NCI-H460 (cell line): ENCODE data around the gene CD300A. TPM values are rescaled to one million over a fixed set of nuclear protein-coding genes. Genes with fewer than 3 reads are reported as not detected.

Experiments used
- DNase-seq: peaks from one replicate; pipeline ENCODE4 v3.0.0-alpha.2; 2016; ENCODE audit warnings: low read depth; ENCODE audit errors: extremely low read depth
- total RNA-seq: library from RNA; depleted of rRNA; stranded (reverse); fragments of >200 nt; shearing (Covaris generic); gene quantifications from 2 replicates; pipeline ENCODE4 v1.2.3, GENCODE V29; 2014

Gene CD300A
- total RNA-seq, 1 experiment from 2014 or later: not detected

DNA sequence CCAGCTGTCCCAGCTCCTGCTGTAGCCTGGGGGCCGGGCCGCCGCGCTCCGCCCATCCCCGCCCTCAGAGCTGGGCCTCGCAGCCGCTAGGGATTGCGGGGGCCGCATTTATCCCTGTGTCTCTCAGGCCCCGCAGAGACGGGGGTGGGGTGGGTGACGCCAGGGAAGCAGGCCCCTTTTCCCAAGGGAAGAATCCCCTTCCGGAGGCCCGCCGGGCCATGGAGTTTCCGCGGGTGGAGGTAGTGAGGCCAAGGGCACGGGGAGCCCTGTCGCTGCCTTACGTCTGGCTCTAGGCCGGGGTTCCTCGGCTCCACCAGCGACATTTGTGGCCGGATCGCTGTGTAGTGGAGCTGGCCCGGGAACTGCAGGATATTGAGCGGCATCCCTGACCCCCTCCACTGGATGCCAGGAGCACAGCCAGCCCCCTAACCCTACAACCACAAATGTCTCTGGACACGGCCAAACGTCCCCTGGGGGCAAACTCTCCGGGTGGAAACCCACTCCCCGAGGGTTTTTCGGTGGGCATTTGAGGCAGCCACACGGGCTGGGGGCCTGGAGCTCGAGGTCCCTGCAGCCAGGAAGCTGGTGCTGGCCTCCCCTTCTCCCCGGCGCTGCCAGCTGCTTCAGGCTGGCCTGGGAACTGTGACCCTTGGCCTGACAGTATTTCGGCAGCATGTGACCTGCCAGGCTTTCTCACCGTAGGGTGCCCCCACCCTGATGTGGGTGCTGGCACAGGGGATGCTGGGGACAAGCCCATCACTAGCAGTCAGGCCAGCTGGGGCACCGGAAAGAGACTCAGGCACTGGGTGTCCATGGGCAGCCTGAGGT, 12.0 kb upstream of the CD300A start:
- no peak for DNase-seq

DNA sequence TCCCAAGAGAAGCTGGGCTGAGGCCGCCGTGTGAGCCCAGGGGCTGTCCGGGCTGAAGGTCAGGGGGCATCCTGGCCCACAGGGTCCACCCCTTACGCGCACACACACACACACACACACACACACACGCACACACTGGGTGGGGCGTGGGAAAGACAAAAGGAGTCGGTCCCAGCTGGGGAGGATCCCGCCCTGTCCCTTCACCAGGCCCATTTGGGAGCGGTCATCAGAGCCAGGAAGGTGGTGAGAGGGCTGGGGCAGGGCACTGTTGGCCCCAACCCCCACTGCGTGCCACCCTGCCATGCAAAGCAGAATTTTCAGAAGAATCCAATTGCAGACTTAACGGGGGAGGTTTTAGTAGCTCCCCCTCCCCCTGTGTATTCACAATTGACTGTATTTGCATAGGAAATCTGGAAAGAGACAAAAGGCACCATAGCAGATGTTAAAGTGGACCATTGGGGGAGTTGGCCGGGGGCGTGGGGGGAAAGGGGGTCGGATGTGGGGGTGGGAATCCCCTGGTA, 11.3 kb upstream of the CD300A start:
- DNase-seq: no peak

DNA sequence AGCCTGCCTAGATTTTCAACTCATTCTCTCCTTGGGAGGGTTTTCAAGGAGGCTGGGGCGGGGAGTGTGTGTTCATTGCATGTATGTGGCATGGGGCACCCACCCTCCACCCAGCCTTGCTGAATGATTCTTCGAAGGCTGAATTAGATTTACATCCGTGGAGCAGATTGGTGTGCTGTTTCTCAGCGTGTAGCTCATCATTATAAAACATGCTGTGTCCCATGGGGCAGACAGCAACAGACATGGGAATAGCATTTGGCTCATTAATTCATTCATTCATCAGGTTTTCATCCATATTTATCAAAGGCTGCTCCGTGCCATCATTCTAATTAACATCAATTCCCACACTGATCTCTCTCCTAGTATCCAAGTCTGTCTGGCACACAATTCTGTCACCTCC, 10.6 kb upstream of the CD300A start:
- DNase-seq: no peak

DNA sequence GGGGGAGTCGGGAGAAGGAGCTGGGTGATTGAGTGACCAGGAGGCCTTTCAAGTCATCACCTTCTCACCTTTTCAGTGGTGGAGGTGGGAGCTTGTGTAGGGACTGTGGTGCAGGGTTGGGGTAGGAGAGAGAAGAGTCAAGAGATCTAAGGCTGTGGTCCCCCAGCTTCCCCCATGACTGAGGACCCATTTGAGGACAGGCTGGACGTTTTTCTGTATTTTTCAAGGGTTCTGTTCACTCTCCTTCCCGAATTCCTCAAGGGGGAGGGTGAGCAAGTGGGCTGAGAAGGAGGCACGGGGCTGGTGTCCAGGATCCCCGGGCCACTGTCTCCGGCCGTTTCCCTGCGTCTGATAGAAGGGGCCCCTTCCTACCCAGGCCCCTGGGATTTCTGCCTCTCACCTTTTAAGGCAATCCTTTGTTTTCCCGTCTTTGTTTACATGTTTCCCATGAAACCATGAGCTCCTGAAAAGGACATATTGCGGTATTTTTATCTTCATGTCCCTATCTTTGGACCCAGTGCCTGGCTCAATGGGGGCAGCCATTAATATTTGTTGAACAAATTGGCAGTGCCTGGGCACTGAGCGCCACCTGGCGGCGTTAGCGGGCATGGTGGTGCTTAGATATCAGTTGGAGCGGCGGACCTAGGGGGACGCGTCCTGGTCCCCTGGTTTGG, 9.2 kb upstream of the CD300A start:
- DNase-seq: peak; percentile 68

DNA sequence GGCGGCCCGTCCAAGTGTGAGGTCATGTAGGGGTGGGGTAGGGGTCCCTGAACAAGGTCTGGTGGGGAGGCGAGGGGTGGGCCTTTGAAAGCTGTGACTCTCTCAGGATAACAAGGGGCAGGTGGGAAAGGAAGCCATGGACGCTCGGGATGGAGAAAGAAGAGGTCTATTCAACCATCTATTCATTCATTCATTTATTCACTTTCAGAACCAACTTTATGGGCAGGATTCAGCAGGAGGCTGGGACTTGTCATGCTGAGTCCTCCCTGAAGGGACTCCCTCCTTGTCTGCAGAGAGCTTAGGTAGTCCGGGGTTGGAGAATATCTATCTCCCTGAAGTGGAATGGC, 8.6 kb upstream of the CD300A start:
- no peak for DNase-seq

DNA sequence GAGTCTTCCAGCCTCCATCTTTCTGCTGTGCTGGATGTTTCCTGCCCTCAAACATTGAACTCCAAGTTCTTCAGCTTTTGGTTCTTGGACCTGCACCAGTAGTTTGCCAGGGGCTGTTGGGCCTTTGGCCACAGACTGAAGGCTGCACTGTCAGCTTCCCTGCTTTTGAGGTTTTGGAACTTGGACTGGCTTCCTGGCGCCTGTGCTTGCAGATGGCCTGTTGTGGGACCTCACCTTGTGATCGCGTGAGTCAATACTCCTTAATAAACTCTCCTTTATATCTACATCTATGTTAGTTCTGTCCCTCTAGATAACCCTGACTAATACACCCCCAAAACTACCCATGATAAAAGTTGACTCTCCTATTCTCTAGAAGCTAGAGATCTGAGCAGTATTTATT, 7.6 kb upstream of the CD300A start:
- no peak for DNase-seq

DNA sequence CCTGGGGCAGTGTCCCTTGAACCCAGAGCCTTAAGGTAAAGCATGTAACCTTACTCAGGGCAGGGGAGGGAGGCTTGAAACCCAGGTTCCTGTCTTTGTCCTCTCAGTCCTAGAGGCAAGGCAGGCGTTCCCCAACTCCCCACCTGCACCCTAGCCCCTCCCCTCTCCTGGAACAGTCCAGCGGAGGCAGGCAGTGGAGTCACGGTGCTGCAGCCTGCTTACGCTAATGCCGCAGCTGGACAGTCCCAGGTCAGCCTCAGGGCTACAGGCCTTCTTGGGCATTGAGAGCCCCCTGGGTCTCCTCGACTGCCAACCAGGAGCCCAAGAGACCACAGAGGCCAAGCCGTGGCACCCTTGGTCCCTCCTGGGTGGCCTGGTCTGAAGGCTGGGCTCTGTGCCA, 6.8 kb upstream of the CD300A start:
- DNase-seq: no peak

DNA sequence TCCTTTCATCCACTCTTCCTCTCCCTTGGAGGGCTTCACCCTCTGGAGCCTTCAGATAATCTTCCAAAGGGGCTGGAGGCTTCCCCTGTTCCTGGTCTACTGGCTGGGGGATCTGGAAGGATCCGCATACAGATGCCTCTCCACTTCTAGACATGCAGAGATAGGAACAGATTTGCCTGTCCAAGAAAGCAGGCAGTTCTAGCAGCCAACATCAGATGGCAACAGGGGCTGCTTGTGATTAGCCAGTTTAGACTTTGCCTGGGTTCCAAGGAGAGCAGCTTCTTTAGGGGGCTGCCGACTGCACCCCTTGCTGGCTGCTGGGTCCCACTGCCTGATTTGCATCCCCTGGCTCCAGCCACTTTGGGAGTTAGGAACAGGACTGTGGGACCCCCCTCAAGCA, 6.2 kb upstream of the CD300A start:
- DNase-seq: no peak

DNA sequence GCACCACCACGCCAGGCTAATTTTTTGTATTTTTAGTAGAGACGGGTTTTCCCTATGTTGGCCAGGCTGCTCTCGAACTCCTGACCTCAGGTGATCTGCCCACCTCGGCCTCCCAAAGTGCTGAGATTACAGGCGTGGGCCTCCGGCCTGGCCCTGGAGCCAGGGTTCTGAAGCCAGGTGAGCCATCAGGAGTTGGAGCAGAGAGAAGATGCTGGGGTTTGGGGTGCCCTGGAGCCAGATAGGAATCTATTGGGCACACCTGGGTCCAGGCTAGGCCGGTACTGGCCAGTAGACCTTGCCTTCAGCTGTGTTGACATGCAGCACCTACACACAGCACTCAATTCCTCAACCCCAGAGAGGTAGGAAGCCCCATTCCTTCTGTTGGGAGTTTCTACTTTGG, 5.4 kb upstream of the CD300A start:
- DNase-seq: no peak

DNA sequence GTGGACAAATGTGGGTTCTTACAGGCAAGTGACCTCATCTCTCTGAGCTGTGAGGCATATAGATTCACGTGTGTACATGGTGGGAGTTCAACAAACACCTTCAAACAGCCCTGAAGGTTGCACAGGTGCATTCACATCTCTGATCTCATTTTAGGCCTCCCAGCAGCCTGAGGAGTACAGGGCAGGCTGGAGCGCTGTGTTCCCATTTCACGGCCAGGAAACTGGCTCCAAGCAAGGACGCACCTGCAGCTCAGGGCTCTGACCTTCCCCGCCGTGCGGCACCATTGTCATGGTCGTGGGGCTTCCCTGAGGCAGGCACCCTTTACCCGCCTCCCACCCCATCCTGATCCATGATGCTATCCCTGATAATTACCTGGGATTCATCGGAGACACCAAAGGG, 4.8 kb upstream of the CD300A start:
- no peak for DNase-seq

DNA sequence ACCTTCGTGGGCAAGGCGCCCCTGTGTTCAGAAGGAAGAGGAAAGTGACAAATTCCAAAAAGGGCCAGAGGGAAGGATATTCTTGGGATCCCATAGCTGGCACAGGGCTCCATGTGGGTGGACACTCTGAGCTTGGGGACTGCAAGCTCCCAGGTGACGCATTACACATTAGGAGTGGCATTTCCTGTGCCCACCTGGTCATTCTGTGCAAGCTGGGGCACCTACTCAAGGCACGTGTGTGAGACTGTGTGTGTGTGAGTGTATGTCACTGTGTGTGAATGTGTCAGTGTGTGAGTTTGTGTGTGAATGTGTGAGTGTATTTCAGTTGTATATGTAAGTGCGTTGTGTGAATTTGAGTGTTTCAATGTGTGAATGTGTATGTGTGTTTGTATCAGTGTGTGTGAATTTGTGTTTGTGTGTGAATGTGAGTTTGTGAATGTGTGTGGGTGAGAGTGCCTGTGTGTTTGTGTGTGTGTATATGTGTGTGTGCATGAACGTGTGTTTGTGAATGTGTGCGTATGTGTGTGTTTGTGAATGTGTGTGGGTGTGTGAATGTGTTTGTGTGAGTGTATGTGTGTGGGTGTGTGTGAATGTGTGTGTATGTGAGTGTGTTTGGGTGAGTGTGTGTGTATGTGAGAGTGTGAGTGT, 1.6 kb upstream of the CD300A start:
- no peak for DNase-seq

DNA sequence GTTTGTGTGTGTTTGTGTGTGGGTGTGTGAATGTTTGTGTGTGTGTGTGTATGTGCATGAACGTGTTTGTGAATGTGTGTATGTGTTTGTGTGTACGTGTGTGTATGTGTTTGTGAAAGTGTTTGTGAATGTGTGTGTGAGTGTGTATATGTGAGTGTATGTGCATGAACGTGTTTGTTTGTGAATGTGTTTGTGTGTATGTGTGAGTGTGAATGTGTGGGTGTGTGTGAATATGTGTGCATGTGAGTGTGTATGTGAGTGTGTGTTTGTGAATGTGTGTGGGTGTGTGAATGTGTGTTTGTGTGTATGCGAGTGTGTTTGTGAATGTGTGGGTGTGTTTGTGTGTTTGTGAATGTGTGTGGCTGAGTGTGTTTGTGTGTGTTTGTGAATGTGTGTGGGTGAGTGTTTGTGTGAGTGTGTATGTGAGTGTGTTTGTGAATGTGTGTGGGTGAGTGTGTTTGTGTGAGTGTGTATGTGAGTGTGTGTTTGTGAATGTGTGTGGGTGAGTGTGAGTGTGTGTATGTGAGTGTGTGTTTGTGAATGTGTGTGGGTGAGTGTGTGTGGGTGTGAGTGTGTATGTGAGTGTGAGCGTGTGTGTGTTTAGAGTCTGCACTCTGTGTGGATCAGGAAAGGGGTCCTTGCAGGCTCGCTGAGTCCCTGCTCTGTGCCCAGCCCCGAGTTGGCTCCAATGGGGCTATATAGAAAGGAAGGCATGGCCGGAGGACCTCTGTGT, 890 bp upstream of the CD300A start:
- no peak for DNase-seq

DNA sequence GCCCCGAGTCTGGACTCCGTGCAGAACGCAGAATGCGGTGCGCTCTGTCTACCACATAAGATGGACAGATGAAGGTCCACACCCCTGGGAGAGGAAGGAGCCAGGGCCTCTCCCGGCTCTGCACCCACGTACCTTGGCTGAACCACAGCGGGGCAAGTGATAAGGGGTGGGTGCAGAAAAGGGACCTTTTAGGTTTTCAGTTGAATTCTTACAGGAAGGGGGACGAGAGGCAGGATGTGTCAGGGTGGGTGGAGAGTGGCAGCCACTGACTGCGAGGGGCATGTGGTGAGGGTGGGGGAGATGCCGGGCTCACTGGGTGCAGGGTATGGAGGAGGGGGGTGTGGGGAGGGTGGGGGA, 372 bp downstream of the CD300A start:
- no peak for DNase-seq

DNA sequence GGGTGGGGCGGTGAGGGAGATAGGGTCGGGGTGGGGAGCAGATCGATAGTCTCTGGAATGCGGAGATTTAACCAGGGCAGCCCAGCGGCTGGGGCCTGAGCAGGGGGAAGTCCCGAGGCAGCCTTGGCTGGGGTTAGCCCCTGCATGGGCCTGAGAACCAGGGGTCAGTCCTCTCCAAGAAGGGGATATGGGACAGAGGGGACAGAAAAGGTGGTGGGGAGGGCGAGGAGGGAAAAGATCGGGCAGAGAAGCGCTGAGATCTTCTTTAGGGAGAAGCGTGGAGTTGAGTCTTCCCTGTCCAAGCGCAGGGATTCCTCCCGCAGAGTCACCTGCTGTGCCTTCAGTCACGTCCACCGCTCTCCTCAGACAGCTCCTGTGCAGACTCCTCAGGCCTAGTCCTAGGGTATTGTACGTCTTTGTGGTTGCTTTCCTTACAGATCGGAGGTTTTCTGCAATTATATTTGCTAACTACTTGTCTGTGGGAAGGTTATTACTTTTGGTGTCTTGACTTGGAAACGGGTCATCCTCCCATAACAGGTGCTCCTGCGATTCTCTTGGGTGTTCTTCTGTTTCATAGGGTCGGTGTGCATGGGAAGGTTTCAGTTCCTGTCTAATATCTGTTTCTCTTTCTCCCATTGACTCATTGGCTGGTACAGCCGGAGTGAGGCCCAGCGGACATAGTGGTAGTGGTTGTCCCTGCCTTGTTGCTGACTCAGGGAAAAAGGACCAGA, 952 bp downstream of the CD300A start:
- DNase-seq: no peak

DNA sequence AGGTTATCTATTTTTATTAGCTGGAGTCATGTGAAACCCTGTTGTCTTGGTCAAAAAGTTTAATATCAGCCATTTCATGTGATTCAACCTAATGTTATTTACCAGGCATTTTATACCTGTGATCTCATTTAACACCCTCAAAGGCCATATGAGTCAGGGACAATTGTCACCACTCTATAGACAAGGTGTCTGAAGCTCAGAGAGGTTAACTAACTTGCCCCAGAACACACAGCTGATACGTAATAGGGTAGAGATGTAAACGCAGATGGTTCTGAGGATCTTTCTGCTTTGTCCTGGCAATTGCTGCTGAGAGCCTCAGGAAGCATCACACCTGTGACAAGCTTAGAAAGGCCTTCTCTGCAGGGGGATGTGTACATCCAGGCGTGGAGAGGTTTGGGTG, 4.9 kb downstream of the CD300A start:
- no peak for DNase-seq

DNA sequence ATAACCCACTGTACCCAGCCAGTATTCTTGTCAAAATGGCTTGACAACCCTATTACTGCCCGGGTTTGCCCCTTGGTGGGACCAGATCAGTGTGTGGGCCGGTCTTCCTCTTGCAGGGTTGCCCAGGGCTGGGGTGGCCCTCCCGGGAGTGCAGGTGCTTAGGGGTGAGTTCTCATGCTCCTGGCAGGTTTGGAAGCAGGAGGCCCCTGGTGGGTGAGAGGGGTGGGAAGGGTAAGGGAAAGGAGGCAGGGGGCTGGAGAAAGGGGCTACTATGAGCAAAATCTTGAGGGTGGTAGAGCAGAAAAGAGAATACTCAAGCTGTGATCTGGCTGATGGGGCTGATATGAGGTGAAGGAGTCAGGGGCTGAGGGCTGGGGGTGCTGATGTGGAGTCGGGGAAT, 6.5 kb downstream of the CD300A start:
- DNase-seq: no peak

DNA sequence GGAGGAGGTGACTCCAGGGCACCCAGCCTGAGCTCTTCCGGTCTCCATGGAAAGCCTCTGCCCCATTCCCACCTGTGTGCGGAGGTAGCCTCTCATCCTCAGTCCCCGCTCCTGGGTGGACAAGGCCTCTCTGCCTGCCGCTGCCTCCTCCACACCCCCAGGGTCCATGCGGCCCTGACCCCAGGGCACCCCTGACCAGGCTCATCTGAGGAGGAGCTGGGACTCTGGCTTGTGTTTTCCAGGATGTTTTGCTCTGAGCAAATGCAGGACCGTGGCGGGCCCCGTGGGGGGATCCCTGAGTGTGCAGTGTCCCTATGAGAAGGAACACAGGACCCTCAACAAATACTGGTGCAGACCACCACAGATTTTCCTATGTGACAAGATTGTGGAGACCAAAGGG, 6.9 kb downstream of the CD300A start:
- no peak for DNase-seq

DNA sequence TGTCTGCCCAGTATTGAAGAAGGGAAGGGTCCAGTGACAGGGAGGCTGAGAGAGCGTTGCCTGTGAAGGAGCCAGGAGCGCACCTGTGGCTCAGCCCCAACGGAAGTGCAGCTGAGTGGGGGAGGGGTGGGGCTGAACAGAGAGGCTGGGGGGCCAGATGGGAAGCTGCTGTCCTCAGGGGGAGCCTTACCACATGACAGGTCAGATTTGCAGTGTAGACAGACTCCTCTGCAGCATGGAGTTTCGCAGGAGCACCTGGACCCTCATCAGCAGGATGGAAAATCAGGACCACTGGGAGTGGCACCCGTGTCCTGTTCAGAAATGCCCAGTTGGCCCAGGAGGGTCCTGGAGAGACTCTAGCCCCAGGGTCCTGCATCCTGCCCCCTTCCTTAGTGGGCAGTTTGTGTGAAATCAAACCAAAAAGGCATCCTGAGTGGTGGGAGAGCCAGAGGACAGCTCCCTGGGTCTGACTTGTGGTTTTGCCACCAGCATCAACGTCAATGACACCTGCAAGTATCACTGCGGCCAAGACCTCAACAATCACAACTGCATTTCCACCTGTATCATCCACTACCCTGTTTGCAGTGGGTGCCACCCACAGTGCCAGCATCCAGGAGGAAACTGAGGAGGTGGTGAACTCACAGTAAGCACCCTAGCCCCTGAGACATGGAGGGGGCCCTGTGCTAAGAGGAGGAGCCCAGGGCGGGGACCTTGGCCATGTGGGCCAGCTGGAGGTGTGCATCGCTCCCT, 7.8 kb downstream of the CD300A start:
- no peak for DNase-seq

DNA sequence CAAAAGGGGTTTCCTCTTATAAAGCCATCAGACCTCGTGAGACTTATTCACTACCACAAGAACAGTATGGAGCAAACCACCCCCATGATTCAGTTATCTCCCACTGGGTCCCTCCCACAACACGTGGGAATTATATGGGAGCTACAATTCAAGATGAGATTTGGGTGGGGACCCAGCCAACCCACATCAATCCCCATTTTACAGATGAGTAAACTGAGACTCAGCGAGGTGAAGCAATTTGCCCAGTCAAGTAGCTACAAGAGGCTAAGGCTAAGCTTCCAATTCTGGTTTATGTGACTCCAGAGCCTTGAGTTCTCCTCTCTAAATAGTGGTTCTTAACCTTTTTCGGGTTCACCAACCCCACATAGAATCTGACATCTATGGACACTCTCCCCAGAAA, 8.8 kb downstream of the CD300A start:
- no peak for DNase-seq

DNA sequence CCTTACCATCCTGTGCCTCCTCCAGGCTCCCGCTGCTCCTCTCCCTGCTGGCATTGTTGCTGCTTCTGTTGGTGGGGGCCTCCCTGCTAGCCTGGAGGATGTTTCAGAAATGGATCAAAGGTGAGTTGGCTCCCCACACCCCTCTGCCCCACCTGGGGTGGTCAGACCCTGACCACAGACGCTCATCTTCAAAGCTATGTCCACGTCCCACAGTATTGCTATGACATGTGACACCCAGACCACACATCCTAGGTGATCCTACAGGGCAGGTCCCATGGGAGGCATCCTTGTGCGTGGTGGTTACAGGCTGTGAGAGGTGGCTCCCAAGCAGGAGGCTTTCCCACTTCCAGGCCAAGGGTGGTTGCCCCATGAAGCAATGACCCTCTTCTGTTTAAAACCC, 11.0 kb downstream of the CD300A start:
- no peak for DNase-seq
